ENCODE measurements around the gene RTL10. TPM values are rescaled to one million over a fixed set of nuclear protein-coding genes. Genes with fewer than 3 reads are reported as not detected.

RTL10 gene
- total and polyA plus RNA-seq, 2 of the 4 experiments (the other 2 are of a cell fraction): 8.6 to 12.1 TPM

DNA sequence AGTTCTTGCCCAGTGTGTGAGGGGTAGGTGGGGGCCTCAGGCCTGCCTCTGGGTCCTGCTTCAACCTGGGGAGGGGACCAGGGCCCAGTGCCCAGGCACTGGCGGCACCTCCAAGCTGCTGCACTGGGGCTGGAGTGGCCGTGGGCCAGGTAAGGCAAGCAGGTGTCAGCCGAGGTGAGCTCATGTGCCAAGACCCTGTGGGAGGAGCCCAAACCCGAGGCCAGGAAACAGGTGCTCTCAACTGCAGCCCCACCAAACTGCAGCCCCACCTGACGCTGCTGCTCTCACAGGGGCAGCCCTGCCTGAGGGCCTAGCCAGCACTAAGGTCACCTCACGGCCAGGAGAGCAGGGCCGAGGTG lies 18.1 kb upstream of the RTL10 start:
- Histone ChIP-seq H3K9me1 (ENCODE audit: insufficient read depth, low read length) (0 out of 2 replicates have a peak, but pooled peaks cover 7% of the 10 kb centered on the region), H2BK15ac (ENCODE audit: low read depth, low read length) (no peak overlapping the region), H3K23ac (ENCODE audit: low read depth, low read length) (no peak overlapping the region), H3K4me2 (ENCODE audit: low read depth, low read length) (no peak overlapping the region), H3K36me3 (ENCODE audit: control insufficient read depth, insufficient read depth, low read length) (peaks cover 1% of the 10 kb centered on the region; the same call in 1 of the 2 replicates), H2BK120ac (ENCODE audit: low read depth, low read length) (no peak overlapping the region), H3K56ac (ENCODE audit: extremely low read depth, insufficient read depth, low read length) (no peak overlapping the region), H4K91ac (ENCODE audit: insufficient read depth, low read depth, low read length) (no peak overlapping the region), H2AK9ac (replicated peaks; ENCODE audit: low read depth, low read length, poor library complexity) (peak overlapping the region; percentile 15), H3K27ac (ENCODE audit: insufficient read depth, low read length) (no peak overlapping the region), H2AFZ (replicated peaks; ENCODE audit: low read length, poor library complexity) (no peak overlapping the region), H3K9ac (ENCODE audit: low read depth, low read length) (no peak overlapping the region), H3K4me3 (ENCODE audit: insufficient read depth, low read depth, low read length) (no peak overlapping the region), H2AK5ac (ENCODE audit: low read depth, low read length) (no peak overlapping the region), H3K4me1 (ENCODE audit: control insufficient read depth, insufficient read depth, low read length) (peaks cover 6% of the 10 kb centered on the region), H3K9me3 (ENCODE audit: control insufficient read depth, insufficient read depth, low read length) (no peaks in the 10 kb centered on the region), H2BK5ac (ENCODE audit: low read depth, low read length, poor library complexity, severe bottlenecking) (no peak overlapping the region), H3K4ac (ENCODE audit: low read depth, low read length) (no peak overlapping the region), H3K14ac (replicated peaks; ENCODE audit: low read depth, low read length) (no peak overlapping the region), H2BK20ac (ENCODE audit: low read depth, low read length) (no peak overlapping the region), H3K27me3 (ENCODE audit: control insufficient read depth, insufficient read depth, low read length) (no peaks in the 10 kb centered on the region), H4K20me1 (ENCODE audit: insufficient read depth, low read length) (no peaks in the 10 kb centered on the region), H3K18ac (ENCODE audit: low read depth, low read length) (no peak overlapping the region), H4K5ac (ENCODE audit: low read depth, low read length) (no peak overlapping the region), H3K79me1 (ENCODE audit: low read depth in 1 of 2, low read length in 2 of 2) (peaks cover 0 to 9% of the 10 kb centered on the region in 2 experiments; a peak in 1 of 4 replicates), H4K8ac (ENCODE audit: low read depth in 2 of 2, low read length in 2 of 2) (no peak overlapping the region)
- intact Hi-C loops (cut with micrococcal nuclease) (no loop called here), dilution Hi-C loops (cut with HindIII; ENCODE audit: low sequenced_read_pairs, unreplicated experiment) (no loop called here), in situ Hi-C loops (cut with MboI; ENCODE audit: low sequenced_read_pairs) (no loop called here)
- TF ChIP-seq, protein P1, sequence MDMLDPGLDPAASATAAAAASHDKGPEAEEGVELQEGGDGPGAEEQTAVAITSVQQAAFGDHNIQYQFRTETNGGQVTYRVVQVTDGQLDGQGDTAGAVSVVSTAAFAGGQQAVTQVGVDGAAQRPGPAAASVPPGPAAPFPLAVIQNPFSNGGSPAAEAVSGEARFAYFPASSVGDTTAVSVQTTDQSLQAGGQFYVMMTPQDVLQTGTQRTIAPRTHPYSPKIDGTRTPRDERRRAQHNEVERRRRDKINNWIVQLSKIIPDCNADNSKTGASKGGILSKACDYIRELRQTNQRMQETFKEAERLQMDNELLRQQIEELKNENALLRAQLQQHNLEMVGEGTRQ (IDR thresholded peaks at IDR 0.05; ENCODE audit: low read depth, low read length): no peak
- TF ChIP-seq FOS (IDR thresholded peaks at IDR 0.05; ENCODE audit: low read depth, low read length) (no peak), MAFK (IDR thresholded peaks at IDR 0.05; ENCODE audit: low read depth, low read length) (no peak)
- ChIA-PET CTCF (no interaction called here), POLR2A (ENCODE audit: unreplicated experiment) (no interaction called here)
- 70% methylated on average over 4 of the region's 7 CpGs; no CpG with 5 or more reads in 1 of the 2 experiments for WGBS, 2 experiments (ENCODE audit: extremely low coverage in 2 of 2, insufficient read length in 1 of 2)
- no peak for DNase-seq
- no peak for ATAC-seq (ENCODE audit: low read depth)
- no TSS peak for BruUV-seq (replicated peaks)
